ENCODE measurements around the gene RPL37A.

GRCh38 chr2:216548901-216549331, 50.3 kb downstream of the RPL37A start:
- TF ChIP-seq CTCF (IDR thresholded peaks at IDR 0.05) = no peak
- TF ChIP-seq POLR2A (IDR thresholded peaks at IDR 0.05) = no peak
